HG03039 (cell line): ENCODE measurements around the gene MCM6.

ENCODE experiments used
- ATAC-seq: cut with Tn5 transposase; IDR thresholded peaks from one replicate; pipeline ENCODE4 v1.9.1; 2021; ENCODE audit warnings: mild to moderate bottlenecking, moderate library complexity; ENCODE audit not compliant: unreplicated experiment

Gene MCM6

DNA sequence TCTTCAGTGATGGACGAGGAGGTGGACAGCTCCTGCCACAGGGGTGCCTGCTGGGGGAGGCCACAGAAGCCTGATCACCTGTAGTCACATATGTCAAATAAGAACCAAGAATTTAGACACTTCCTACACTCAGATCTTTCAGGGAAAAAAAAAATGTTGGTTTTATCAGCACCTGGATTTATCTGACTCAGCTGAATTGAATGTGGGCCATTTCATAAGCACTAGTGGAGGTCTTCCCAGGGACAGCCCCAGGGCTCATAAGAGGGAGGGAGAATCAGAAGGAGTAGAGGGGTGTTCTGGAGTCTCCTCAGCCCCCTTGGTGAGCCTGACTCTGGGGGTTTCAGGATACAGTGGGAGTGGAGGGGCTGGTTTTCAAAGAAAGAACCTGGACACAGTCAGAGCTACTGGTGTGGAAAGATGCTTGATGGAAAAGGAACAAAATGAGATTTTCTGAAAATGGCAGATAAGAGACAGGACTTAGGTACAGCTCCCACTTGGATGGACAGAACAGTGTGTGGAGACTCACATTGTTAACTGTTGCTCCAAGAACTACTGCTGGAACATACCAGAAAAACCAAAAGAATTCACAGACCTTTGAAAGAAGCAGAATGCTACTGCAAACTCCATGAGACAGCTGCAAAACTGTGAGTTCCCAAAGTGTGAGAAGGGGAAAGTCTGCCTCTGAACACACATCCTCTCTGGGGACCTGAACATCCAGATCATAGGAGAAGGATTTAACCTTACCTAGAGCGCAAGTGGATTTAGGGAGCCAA, 84.6 kb downstream of the MCM6 start:
- ATAC-seq, result no peak

- no peak for ATAC-seq
Measured at GRCh38 chr2:135790423-135790822, 85.8 kb downstream of the MCM6 start.
